WI38 (cell line): ENCODE results near the gene CATSPER3.

ENCODE experiments used
- H3K4me3 ChIP-seq: 2 replicates; pipeline ENCODE4 v1.5.1; 2011; ENCODE audit warnings: low read depth, mild to moderate bottlenecking, control low read depth, low read length
- CTCF ChIP-seq: IDR thresholded peaks from 2 replicates; pipeline ENCODE4 v1.5.1; 2012; ENCODE audit warnings: low read depth, mild to moderate bottlenecking, control low read depth, low read length

Gene CATSPER3

GRCh38 chr5:135007749-135008363 lies 40.1 kb downstream of the CATSPER3 start:
- no peak for TF ChIP-seq CTCF
- no peak overlapping the region for H3K4me3 ChIP-seq

- no peak overlapping the region for H3K4me3 ChIP-seq
- no peak for TF ChIP-seq CTCF
These were observed 40.8 kb downstream of the CATSPER3 start for GRCh38 chr5:135008556-135008955.

GRCh38 chr5:135008981-135009735 lies 41.5 kb downstream of the CATSPER3 start:
- no peak for TF ChIP-seq CTCF
- H3K4me3 ChIP-seq: no peak overlapping the region

- no peak overlapping the region for H3K4me3 ChIP-seq
- no peak for TF ChIP-seq CTCF
These were observed 42.2 kb downstream of the CATSPER3 start for GRCh38 chr5:135009736-135010501.

- no peak overlapping the region for H3K4me3 ChIP-seq
- TF ChIP-seq CTCF: no peak; the same call in 1 of the 2 replicates
These were observed 43.0 kb downstream of the CATSPER3 start for GRCh38 chr5:135010502-135011354.

- H3K4me3 ChIP-seq: no peak overlapping the region
- no peak for TF ChIP-seq CTCF
These were observed 43.8 kb downstream of the CATSPER3 start for GRCh38 chr5:135011355-135012032.
